T-helper 2 cell treated with Interferon-gamma antibody and Interleukin-4, amounts not matched to agents 5 μg/mL and 100 μg/mL, for 36 hours (primary cell): Measurements from ENCODE around the gene UBE2E3.

Source experiments
- DNase-seq: peaks from one replicate; pipeline ENCODE4 v3.0.0; 2021; ENCODE audit warnings: low spot score
- H3K27ac Mint-ChIP-seq: one replicate; pipeline ENCODE4 v1.8.0; 2021; ENCODE audit warnings: mild to moderate bottlenecking, mixed read lengths
- H3K27me3 Mint-ChIP-seq: one replicate; pipeline ENCODE4 v1.8.0; 2021; ENCODE audit warnings: low read depth, mixed read lengths
- H3K36me3 Mint-ChIP-seq: one replicate; pipeline ENCODE4 v1.8.0; 2021; ENCODE audit warnings: low read depth, mixed read lengths
- H3K4me1 Mint-ChIP-seq: one replicate; pipeline ENCODE4 v1.8.0; 2021; ENCODE audit warnings: low read depth, mixed read lengths
- H3K4me3 Mint-ChIP-seq: one replicate; pipeline ENCODE4 v1.8.0; 2022; ENCODE audit warnings: mild to moderate bottlenecking, moderate library complexity, mixed read lengths
- H3K9me3 Mint-ChIP-seq: one replicate; pipeline ENCODE4 v1.8.0; 2021; ENCODE audit warnings: mixed read lengths

The UBE2E3 gene

GRCh38 chr2:181058378-181059269 is 78.2 kb downstream of the UBE2E3 start:
- Mint-ChIP-seq H3K9me3 (no peaks in the 10 kb centered on the region), H3K4me1 (peaks cover 8% of the 10 kb centered on the region), H3K27me3 (no peaks in the 10 kb centered on the region), H3K4me3 (no peak overlapping the region), H3K27ac (no peak overlapping the region), H3K36me3 (no peaks in the 10 kb centered on the region)
- no peak for DNase-seq

GRCh38 chr2:181063696-181064095 is 83.3 kb downstream of the UBE2E3 start:
- Mint-ChIP-seq H3K27me3 (no peaks in the 10 kb centered on the region), H3K36me3 (no peaks in the 10 kb centered on the region), H3K4me1 (peaks cover under 1% of the 10 kb centered on the region), H3K4me3 (no peak overlapping the region), H3K27ac (no peak overlapping the region), H3K9me3 (no peaks in the 10 kb centered on the region)
- DNase-seq = no peak

GRCh38 chr2:181065458-181065857 is 85.1 kb downstream of the UBE2E3 start:
- no peak for DNase-seq
- Mint-ChIP-seq H3K9me3 (no peaks in the 10 kb centered on the region), H3K4me1 (no peaks in the 10 kb centered on the region), H3K36me3 (no peaks in the 10 kb centered on the region), H3K4me3 (no peak overlapping the region), H3K27ac (no peak overlapping the region), H3K27me3 (no peaks in the 10 kb centered on the region)

- Mint-ChIP-seq H3K4me3 (no peak overlapping the region), H3K27me3 (no peaks in the 10 kb centered on the region), H3K9me3 (no peaks in the 10 kb centered on the region)
Observed at GRCh38 chr2:181066333-181066732, 85.9 kb downstream of the UBE2E3 start.

GRCh38 chr2:181070119-181070835 is 89.9 kb downstream of the UBE2E3 start:
- H3K9me3 Mint-ChIP-seq = no peaks in the 10 kb centered on the region
- H3K27me3 Mint-ChIP-seq = no peaks in the 10 kb centered on the region
- H3K4me3 Mint-ChIP-seq = no peak overlapping the region
- H3K4me1 Mint-ChIP-seq = peaks cover 4% of the 10 kb centered on the region
- H3K36me3 Mint-ChIP-seq = no peaks in the 10 kb centered on the region
- no peak for DNase-seq
- H3K27ac Mint-ChIP-seq = no peak overlapping the region

More at GRCh38 chr2:181066333-181066732, 85.9 kb downstream of the UBE2E3 start:
- no peak for DNase-seq
- H3K36me3 Mint-ChIP-seq = no peaks in the 10 kb centered on the region
- no peaks in the 10 kb centered on the region for H3K4me1 Mint-ChIP-seq
- H3K27ac Mint-ChIP-seq = no peak overlapping the region

GRCh38 chr2:181070836-181071200 is 90.4 kb downstream of the UBE2E3 start:
- no peaks in the 10 kb centered on the region for H3K27me3 Mint-ChIP-seq
- H3K36me3 Mint-ChIP-seq = no peaks in the 10 kb centered on the region
- no peak overlapping the region for H3K4me3 Mint-ChIP-seq
- DNase-seq = no peak
- H3K4me1 Mint-ChIP-seq = peaks cover 4% of the 10 kb centered on the region
- H3K27ac Mint-ChIP-seq = no peak overlapping the region
- no peaks in the 10 kb centered on the region for H3K9me3 Mint-ChIP-seq

- Mint-ChIP-seq H3K27ac (no peak overlapping the region), H3K4me3 (no peak overlapping the region), H3K36me3 (no peaks in the 10 kb centered on the region), H3K4me1 (peaks cover 7% of the 10 kb centered on the region), H3K9me3 (no peaks in the 10 kb centered on the region), H3K27me3 (no peaks in the 10 kb centered on the region)
- no peak for DNase-seq
Observed at GRCh38 chr2:181072486-181073235, 92.3 kb downstream of the UBE2E3 start.

GRCh38 chr2:181073896-181074295 is 93.5 kb downstream of the UBE2E3 start:
- Mint-ChIP-seq H3K27ac (no peak overlapping the region), H3K9me3 (no peaks in the 10 kb centered on the region), H3K4me1 (peaks cover 7% of the 10 kb centered on the region), H3K36me3 (no peaks in the 10 kb centered on the region), H3K27me3 (no peaks in the 10 kb centered on the region), H3K4me3 (no peak overlapping the region)
- no peak for DNase-seq

GRCh38 chr2:181074457-181074856 is 94.1 kb downstream of the UBE2E3 start:
- H3K9me3 Mint-ChIP-seq = no peaks in the 10 kb centered on the region
- no peak overlapping the region for H3K27ac Mint-ChIP-seq
- peaks cover 7% of the 10 kb centered on the region for H3K4me1 Mint-ChIP-seq
- H3K4me3 Mint-ChIP-seq = no peak overlapping the region
- no peaks in the 10 kb centered on the region for H3K27me3 Mint-ChIP-seq
- H3K36me3 Mint-ChIP-seq = no peaks in the 10 kb centered on the region
- no peak for DNase-seq

- Mint-ChIP-seq H3K27me3 (no peaks in the 10 kb centered on the region), H3K36me3 (no peaks in the 10 kb centered on the region), H3K9me3 (no peaks in the 10 kb centered on the region), H3K4me1 (peaks cover 7% of the 10 kb centered on the region), H3K4me3 (no peak overlapping the region), H3K27ac (no peak overlapping the region)
- DNase-seq = no peak
Observed at GRCh38 chr2:181076658-181077057, 96.3 kb downstream of the UBE2E3 start.

GRCh38 chr2:181077128-181077709 is 96.8 kb downstream of the UBE2E3 start:
- no peak overlapping the region for H3K27ac Mint-ChIP-seq
- H3K4me1 Mint-ChIP-seq = peaks cover 7% of the 10 kb centered on the region
- no peak for DNase-seq
- no peak overlapping the region for H3K4me3 Mint-ChIP-seq
- no peaks in the 10 kb centered on the region for H3K27me3 Mint-ChIP-seq
- no peaks in the 10 kb centered on the region for H3K36me3 Mint-ChIP-seq
- H3K9me3 Mint-ChIP-seq = no peaks in the 10 kb centered on the region

GRCh38 chr2:181083140-181083539 is 102.7 kb downstream of the UBE2E3 start:
- peaks cover 1% of the 10 kb centered on the region for H3K4me1 Mint-ChIP-seq
- H3K4me3 Mint-ChIP-seq = no peak overlapping the region
- H3K36me3 Mint-ChIP-seq = no peaks in the 10 kb centered on the region
- H3K9me3 Mint-ChIP-seq = no peaks in the 10 kb centered on the region
- DNase-seq = no peak
- peaks cover 3% of the 10 kb centered on the region for H3K27me3 Mint-ChIP-seq
- H3K27ac Mint-ChIP-seq = no peak overlapping the region

GRCh38 chr2:181085734-181086133 is 105.3 kb downstream of the UBE2E3 start:
- H3K27ac Mint-ChIP-seq = no peak overlapping the region
- no peak for DNase-seq

More at GRCh38 chr2:181085734-181086133, 105.3 kb downstream of the UBE2E3 start:
- peaks cover 1% of the 10 kb centered on the region for H3K36me3 Mint-ChIP-seq
- H3K9me3 Mint-ChIP-seq = no peaks in the 10 kb centered on the region
- H3K4me3 Mint-ChIP-seq = no peak overlapping the region
- peaks cover 1% of the 10 kb centered on the region for H3K4me1 Mint-ChIP-seq
- H3K27me3 Mint-ChIP-seq = peaks cover 3% of the 10 kb centered on the region
